VCaP (cell line): Measurements from ENCODE around the gene HPCAL4.
A peak's percentile ranks its signal among the peaks of the same experiment; 100 is the strongest.

Experiments
- H3K27ac ChIP-seq: fragments of 450-650 bp; 2 replicates; pipeline ENCODE4 v1.5.1; 2017
- CTCF ChIP-seq: fragments of 450-650 bp; conservative IDR thresholded peaks from 2 replicates; pipeline ENCODE4 v1.5.1; 2017; ENCODE audit warnings: mild to moderate bottlenecking, moderate library complexity

Gene HPCAL4

GRCh38 chr1:39690794-39691382 is 345 bp downstream of the HPCAL4 start:
- peak overlapping the region; percentile 23; the same call in 1 of the 2 replicates for H3K27ac ChIP-seq
- no peak for TF ChIP-seq CTCF

- no peak for TF ChIP-seq CTCF
- H3K27ac ChIP-seq, result no peak overlapping the region
Measured at GRCh38 chr1:39690225-39690624, 1.0 kb downstream of the HPCAL4 start.

- H3K27ac ChIP-seq, result no peak overlapping the region
- no peak for TF ChIP-seq CTCF
Measured at GRCh38 chr1:39689635-39690034, 1.6 kb downstream of the HPCAL4 start.

- no peak overlapping the region for H3K27ac ChIP-seq
- TF ChIP-seq CTCF, result no peak
Measured at GRCh38 chr1:39689214-39689613, 2.0 kb downstream of the HPCAL4 start.

DNA sequence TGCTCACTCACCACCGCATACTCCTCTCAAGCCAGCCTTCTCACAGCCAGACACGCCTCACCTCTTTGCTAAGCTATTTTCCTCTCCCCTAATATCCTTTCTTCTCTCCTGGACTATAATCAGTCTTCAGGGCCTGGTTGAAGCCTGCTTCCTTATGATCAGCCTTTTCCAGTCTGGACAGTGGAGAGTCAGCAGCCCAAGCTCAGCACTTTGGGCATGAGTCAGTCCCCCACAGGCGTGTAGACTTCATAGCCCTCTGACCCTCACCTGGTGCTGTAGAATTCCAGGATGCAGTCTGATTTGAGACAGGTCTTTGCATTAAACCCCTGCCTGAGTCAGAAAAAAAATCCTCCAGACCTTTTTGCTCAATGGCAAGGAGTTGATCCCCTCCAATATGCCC is 2.5 kb downstream of the HPCAL4 start:
- TF ChIP-seq CTCF, result no peak
- H3K27ac ChIP-seq, result no peak overlapping the region

GRCh38 chr1:39687243-39687642 is 4.0 kb downstream of the HPCAL4 start:
- no peak overlapping the region for H3K27ac ChIP-seq
- no peak for TF ChIP-seq CTCF

- no peak for TF ChIP-seq CTCF
- H3K27ac ChIP-seq, result no peak overlapping the region
Measured at GRCh38 chr1:39685071-39685470, 6.2 kb downstream of the HPCAL4 start.
